HCT116 (cell line): Measurements from ENCODE around the gene ZCCHC17. TPM values are rescaled to one million over a fixed set of nuclear protein-coding genes. Genes with fewer than 3 reads are reported as not detected.

ENCODE experiments used
- ATAC-seq: fragments of 200-7000 bp; cut with Tn5 transposase; 2 replicates; pipeline ENCODE4 v1.9.1; 2020; ENCODE audit warnings: mild to moderate bottlenecking, moderate library complexity
- BruUV-seq: library from RNA; stranded (reverse); fragments of 400-500 nt; replicated peaks from 2 replicates; lab custom pipeline; 2021; lab: Mats Ljungman, UMichigan
- CTCF ChIA-PET: fragments of 300-600 bp; sonication (Branson Sonifier 250); formaldehyde crosslinking; loops from one replicate; lab custom pipeline; 2021; ENCODE audit warnings: antibody characterized with exemption; lab: Charles Lee
- POLR2A ChIA-PET: fragments of 300-600, 350-600 bp; sonication (Branson Sonifier 250); formaldehyde crosslinking; loops from one replicate; lab custom pipeline; 2021; ENCODE audit warnings: antibody characterized with exemption; lab: Charles Lee
- RAD21 ChIA-PET, 2 experiments: fragments of 300-600 bp; sonication (Branson Sonifier 250); formaldehyde crosslinking; loops; one replicate each; lab custom pipeline; 2023; ENCODE audit warnings: low total read pairs in 2 of 2; ENCODE audit not compliant: uncharacterized antibody in 2 of 2, unreplicated experiment in 2 of 2, low non-redundant PET in 1 of 2; lab: Charles Lee
- DNase-seq: peaks from one replicate; pipeline ENCODE4 v3.0.0-alpha.2; 2010; ENCODE audit warnings: low read depth, low spot score
- H2AFZ ChIP-seq: fragments of 200-600 bp; shearing (Covaris generic), sonication (generic); 2 replicates; pipeline ENCODE4 v1.6.1; 2017; ENCODE audit warnings: low read depth, mixed run types, mixed read lengths, antibody characterized with exemption, low read length; ENCODE audit not compliant: poor library complexity, severe bottlenecking
- H3K27ac ChIP-seq: 2 replicates; pipeline ENCODE4 v1.5.1; 2012; ENCODE audit warnings: low read depth, low read length
- H3K27me3 ChIP-seq: fragments of 200-600 bp; sonication (generic); 2 replicates; pipeline ENCODE4 v1.6.1; 2016; ENCODE audit warnings: mixed run types, low read length, mixed read lengths; ENCODE audit not compliant: insufficient read depth
- H3K36me3 ChIP-seq, 2 experiments: fragments of 200-500 bp in 1 of 2; fragments of 200-600 bp in 1 of 2; sonication (Bioruptor generic) in 1 of 2; sonication (generic) in 1 of 2; 2 replicates each; pipeline versions ENCODE4 v1.5.1 to v1.6.1; 2014 to 2016; ENCODE audit warnings: low read length in 2 of 2, inconsistent platforms in 1 of 2, mixed read lengths in 1 of 2, mixed run types in 1 of 2; ENCODE audit not compliant: insufficient read depth in 2 of 2, control insufficient read depth in 1 of 2
- H3K4me1 ChIP-seq, 2 experiments: fragments of 200-600 bp in 1 of 2; sonication (generic) in 1 of 2; 2 replicates each; pipeline versions ENCODE4 v1.5.1 to v1.6.1; 2012 to 2017; ENCODE audit warnings: low read length in 2 of 2, inconsistent platforms in 1 of 2, mild to moderate bottlenecking in 1 of 2, mixed read lengths in 1 of 2, mixed run types in 1 of 2, moderate library complexity in 1 of 2; ENCODE audit not compliant: insufficient read depth in 2 of 2, control insufficient read depth in 1 of 2
- H3K4me2 ChIP-seq: fragments of 200-600 bp; sonication (generic); 2 replicates; pipeline ENCODE4 v1.6.1; 2017; ENCODE audit warnings: mixed run types, low read length, mixed read lengths
- H3K4me3 ChIP-seq, 2 experiments: fragments of 200-600 bp in 1 of 2; sonication (generic) in 1 of 2; replicated peaks in 1 of 2; 2 replicates each; pipeline ENCODE4 v1.5.1; 2011 to 2016; ENCODE audit warnings: low read length in 2 of 2, control low read depth in 1 of 2, low read depth in 1 of 2, mild to moderate bottlenecking in 1 of 2, mixed read lengths in 1 of 2, mixed run types in 1 of 2
- H3K79me2 ChIP-seq: fragments of 200-600 bp; sonication (generic); 2 replicates; pipeline ENCODE4 v1.6.1; 2017; ENCODE audit warnings: mild to moderate bottlenecking, mixed run types, low read length, moderate library complexity, mixed read lengths; ENCODE audit not compliant: insufficient read depth
- H3K9ac ChIP-seq: fragments of 200-600 bp; sonication (generic); 2 replicates; pipeline ENCODE4 v1.6.1; 2016; ENCODE audit warnings: low read length, mixed read lengths
- H3K9me2 ChIP-seq: fragments of 200-600 bp; sonication (generic), shearing (Covaris generic); 2 replicates; pipeline ENCODE4 v1.6.1; 2017; ENCODE audit warnings: mixed run types, mild to moderate bottlenecking, moderate library complexity; ENCODE audit not compliant: insufficient read depth
- H3K9me3 ChIP-seq, 2 experiments: fragments of 200-500 bp in 1 of 2; fragments of 200-600 bp in 1 of 2; sonication (Bioruptor generic) in 1 of 2; sonication (generic) in 1 of 2; 2 replicates each; pipeline ENCODE4 v1.6.1; 2014 to 2017; ENCODE audit warnings: low read length in 2 of 2, mixed read lengths in 2 of 2, inconsistent platforms in 1 of 2, low read depth in 1 of 2, mild to moderate bottlenecking in 1 of 2, mixed run types in 1 of 2, moderate library complexity in 1 of 2; ENCODE audit not compliant: control insufficient read depth in 1 of 2, insufficient read depth in 1 of 2
- H4K20me1 ChIP-seq: fragments of 200-600 bp; sonication (generic), shearing (Covaris generic); 2 replicates; pipeline ENCODE4 v1.6.1; 2017; ENCODE audit warnings: mixed run types, mild to moderate bottlenecking, moderate library complexity; ENCODE audit not compliant: insufficient read depth
- CBX3 ChIP-seq: IDR thresholded peaks from 2 replicates; pipeline ENCODE4 v1.6.1; 2012; ENCODE audit warnings: low read depth
- CEBPB ChIP-seq: IDR thresholded peaks from 2 replicates; pipeline ENCODE4 v1.6.1; 2012; ENCODE audit warnings: low read depth
- CTCF ChIP-seq, 3 experiments: fragments of 200-600 bp in 1 of 3; sonication (generic) in 1 of 3; IDR thresholded peaks in 2 of 3; conservative IDR thresholded peaks in 1 of 3; 2 replicates each; pipeline ENCODE4 v1.5.1; 2012 to 2017; ENCODE audit warnings: low read depth in 2 of 3, low read length in 2 of 3, antibody characterized with exemption in 1 of 3, borderline replicate concordance in 1 of 3, control low read depth in 1 of 3, mild to moderate bottlenecking in 1 of 3, mixed read lengths in 1 of 3, mixed run types in 1 of 3, moderate library complexity in 1 of 3; ENCODE audit not compliant: insufficient read depth in 1 of 3
- EGR1 ChIP-seq: IDR thresholded peaks from 2 replicates; pipeline ENCODE4 v1.6.1; 2012; ENCODE audit warnings: low read depth
- ELF1 ChIP-seq: IDR thresholded peaks from 2 replicates; pipeline ENCODE4 v1.6.1; 2012; ENCODE audit warnings: low read depth, borderline replicate concordance
- EZH2phosphoT487 ChIP-seq: fragments of 200-600 bp; IDR thresholded peaks from 2 replicates; pipeline ENCODE4 v1.6.1; 2018; ENCODE audit warnings: antibody characterized with exemption, borderline replicate concordance
- FOSL1 ChIP-seq: IDR thresholded peaks from 2 replicates; pipeline ENCODE4 v1.6.1; 2012; ENCODE audit warnings: low read depth
- JUND ChIP-seq: IDR thresholded peaks from 2 replicates; pipeline ENCODE4 v1.6.1; 2012
- MAX ChIP-seq: IDR thresholded peaks from 2 replicates; pipeline ENCODE4 v1.6.1; 2012
- POLR2A ChIP-seq: IDR thresholded peaks from 2 replicates; pipeline ENCODE4 v1.7.0; 2011; ENCODE audit warnings: borderline replicate concordance; ENCODE audit not compliant: insufficient read depth, insufficient read length; ENCODE audit errors: extremely low read depth
- POLR2AphosphoS5 ChIP-seq: IDR thresholded peaks from 2 replicates; pipeline ENCODE4 v1.6.1; 2011; ENCODE audit warnings: mild to moderate bottlenecking, low read depth, low read length, moderate library complexity
- REST ChIP-seq: IDR thresholded peaks from 2 replicates; pipeline ENCODE4 v1.6.1; 2012; ENCODE audit warnings: low read depth
- SIN3A ChIP-seq: IDR thresholded peaks from 2 replicates; pipeline ENCODE4 v1.6.1; 2012; ENCODE audit warnings: low read depth
- SP1 ChIP-seq: IDR thresholded peaks from 2 replicates; pipeline ENCODE4 v1.6.1; 2012; ENCODE audit warnings: low read depth
- SRF ChIP-seq: IDR thresholded peaks from 2 replicates; pipeline ENCODE4 v1.6.1; 2012; ENCODE audit warnings: low read depth
- TCF7L2 ChIP-seq: IDR thresholded peaks from 2 replicates; pipeline ENCODE4 v1.7.0; 2011; ENCODE audit warnings: borderline replicate concordance, inconsistent platforms; ENCODE audit not compliant: insufficient read depth, insufficient read length; ENCODE audit errors: extremely low read depth
- YY1 ChIP-seq: IDR thresholded peaks from 2 replicates; pipeline ENCODE4 v1.6.1; 2011; ENCODE audit warnings: low read length, low read depth, moderate library complexity, mild to moderate bottlenecking; ENCODE audit not compliant: insufficient replicate concordance; ENCODE audit errors: extremely low read depth
- ZBTB33 ChIP-seq: IDR thresholded peaks from 2 replicates; pipeline ENCODE4 v1.6.1; 2011; ENCODE audit warnings: mild to moderate bottlenecking, low read length, moderate library complexity; ENCODE audit not compliant: insufficient replicate concordance; ENCODE audit errors: extremely low read depth
- ZFX ChIP-seq: fragments of 450-650 bp; IDR thresholded peaks from 2 replicates; pipeline ENCODE4 v1.6.1; 2017
- ZNF274 ChIP-seq: fragments of 200-500 bp; sonication (Bioruptor generic); IDR thresholded peaks from 2 replicates; pipeline ENCODE4 v1.6.1; 2014; ENCODE audit warnings: mild to moderate bottlenecking, low read depth, low read length, inconsistent platforms
- intact Hi-C: fragments of 100-400 bp; cut with micrococcal nuclease; formaldehyde crosslinking; loops from 2 replicates; pipeline ENCODE4 v1.10.0; 2022
- total RNA-seq: library from RNA; stranded (reverse); gene quantifications from one replicate; pipeline ENCODE4 v1.2.1, GENCODE V29; 2021; ENCODE audit not compliant: unreplicated experiment

ZCCHC17 gene
- total RNA-seq, 1 experiment from 2014 or later: 27.8 TPM

- H3K27me3 ChIP-seq: no peaks in the 10 kb centered on the region
- H3K9me2 ChIP-seq: no peaks in the 10 kb centered on the region
- H3K27ac ChIP-seq: no peak overlapping the region
- no peaks in the 10 kb centered on the region for H3K4me1 ChIP-seq
- ChIA-PET CTCF (no interaction called here), RAD21 (no interaction called here), POLR2A (no interaction called here)
- no peak overlapping the region for H2AFZ ChIP-seq
- BruUV-seq: no TSS peak
- intact Hi-C loops: no loop called here
- TF ChIP-seq CEBPB: no peak
- no peak for TF ChIP-seq POLR2A
- no peak for TF ChIP-seq ZBTB33
- TF ChIP-seq POLR2AphosphoS5: no peak
- TF ChIP-seq YY1: no peak
- no peak for TF ChIP-seq EZH2phosphoT487
- no peak for TF ChIP-seq JUND
- TF ChIP-seq ELF1: no peak
- TF ChIP-seq SP1: no peak
- TF ChIP-seq TCF7L2: no peak
- TF ChIP-seq CTCF (IDR thresholded peaks at IDR 0.05 in 2 of 3, conservative IDR thresholded peaks at IDR 0.05 in 1 of 3; ENCODE audit: borderline replicate concordance in 1 of 3, insufficient read depth in 1 of 3, low read depth in 2 of 3, low read length in 2 of 3): no peak
- no peak for TF ChIP-seq SRF
- TF ChIP-seq EGR1: no peak
- TF ChIP-seq CBX3: no peak
- TF ChIP-seq SIN3A: no peak
- TF ChIP-seq REST: no peak
- TF ChIP-seq MAX: no peak
- TF ChIP-seq FOSL1: no peak
- no peak for TF ChIP-seq ZFX
- no peak for TF ChIP-seq ZNF274
- H3K4me2 ChIP-seq: no peak overlapping the region
- H3K9me3 ChIP-seq: no peaks in the 10 kb centered on the region
- peaks cover 4 to 10% of the 10 kb centered on the region in 2 experiments; a peak in 2 of 4 replicates for H3K36me3 ChIP-seq
- H3K79me2 ChIP-seq: no peaks in the 10 kb centered on the region
- H4K20me1 ChIP-seq: no peaks in the 10 kb centered on the region
- no peak overlapping the region for H3K4me3 ChIP-seq
- no peak overlapping the region for H3K9ac ChIP-seq
- no peak for ATAC-seq
- DNase-seq: no peak
Measured at GRCh38 chr1:31324093-31324492, 27.3 kb downstream of the ZCCHC17 start.
